Dedifferentiated amniotic fluid mesenchymal stem cell (primary cell): ENCODE results near the gene BCL2.

Source experiments
- DNase-seq: peaks from one replicate; pipeline ENCODE4 v3.0.0-alpha.2; 2016; ENCODE audit errors: extremely low spot score

Gene BCL2

GRCh38 chr18:63309422-63309821 is 10.1 kb downstream of the BCL2 start:
- no peak for DNase-seq

GRCh38 chr18:63307551-63308200 is 11.9 kb downstream of the BCL2 start:
- no peak for DNase-seq

- DNase-seq, result no peak
Measured at GRCh38 chr18:63306819-63307550, 12.6 kb downstream of the BCL2 start.

- no peak for DNase-seq
Measured at GRCh38 chr18:63306249-63306648, 13.3 kb downstream of the BCL2 start.

GRCh38 chr18:63303547-63303946 is 16.0 kb downstream of the BCL2 start:
- no peak for DNase-seq

- DNase-seq, result no peak
Measured at GRCh38 chr18:63302636-63303405, 16.7 kb downstream of the BCL2 start.

GRCh38 chr18:63302220-63302619 is 17.3 kb downstream of the BCL2 start:
- DNase-seq, result no peak

GRCh38 chr18:63301434-63301833 is 18.1 kb downstream of the BCL2 start:
- DNase-seq, result no peak

- DNase-seq, result no peak
Measured at GRCh38 chr18:63299837-63300745, 19.5 kb downstream of the BCL2 start.

- no peak for DNase-seq
Measured at GRCh38 chr18:63298400-63299365, 20.9 kb downstream of the BCL2 start.

- DNase-seq, result no peak
Measured at GRCh38 chr18:63297687-63298399, 21.7 kb downstream of the BCL2 start.

- DNase-seq, result no peak
Measured at GRCh38 chr18:63293935-63294334, 25.6 kb downstream of the BCL2 start.

GRCh38 chr18:63292831-63293683 is 26.5 kb downstream of the BCL2 start:
- DNase-seq, result no peak

- DNase-seq, result no peak
Measured at GRCh38 chr18:63291278-63291677, 28.3 kb downstream of the BCL2 start.

- DNase-seq, result no peak
Measured at GRCh38 chr18:63290821-63291200, 28.8 kb downstream of the BCL2 start.

GRCh38 chr18:63290166-63290820 is 29.3 kb downstream of the BCL2 start:
- no peak for DNase-seq

- DNase-seq, result no peak
Measured at GRCh38 chr18:63288311-63288710, 31.3 kb downstream of the BCL2 start.

- no peak for DNase-seq
Measured at GRCh38 chr18:63287691-63288220, 31.8 kb downstream of the BCL2 start.
